WTC11 (cell line): ENCODE measurements around the gene METTL21C. TPM values are rescaled to one million over a fixed set of nuclear protein-coding genes. Genes with fewer than 3 reads are reported as not detected.

Experiments
- ATAC-seq: fragments of 200-7000 bp; cut with Tn5 transposase; 2 replicates; pipeline ENCODE4 v1.10.0; 2021; ENCODE audit warnings: mild to moderate bottlenecking, moderate library complexity
- CTCF ChIA-PET: fragments of 300-600 bp; sonication (Branson Sonifier 250); formaldehyde crosslinking; loops from one replicate; lab custom pipeline; 2021; ENCODE audit warnings: antibody characterized with exemption; lab: Charles Lee
- POLR2A ChIA-PET: fragments of 350-600 bp; sonication (Branson Sonifier 250); formaldehyde crosslinking; loops from one replicate; lab custom pipeline; 2021; ENCODE audit warnings: antibody characterized with exemption; lab: Charles Lee
- DNase-seq: peaks from one replicate; pipeline ENCODE4 v3.0.0; 2021; ENCODE audit warnings: low spot score
- H3K27ac Mint-ChIP-seq: 2 replicates; pipeline ENCODE4 v1.8.0; 2021; ENCODE audit warnings: mixed read lengths
- H3K27me3 Mint-ChIP-seq: 2 replicates; pipeline ENCODE4 v1.8.0; 2021; ENCODE audit warnings: low read depth, mild to moderate bottlenecking, moderate library complexity, mixed read lengths
- H3K36me3 Mint-ChIP-seq: 2 replicates; pipeline ENCODE4 v1.8.0; 2021; ENCODE audit warnings: mixed read lengths
- H3K4me1 Mint-ChIP-seq: 2 replicates; pipeline ENCODE4 v1.8.0; 2022; ENCODE audit warnings: mixed read lengths
- H3K4me3 Mint-ChIP-seq: 2 replicates; pipeline ENCODE4 v1.8.0; 2021; ENCODE audit warnings: mild to moderate bottlenecking, moderate library complexity, mixed read lengths
- H3K9me3 Mint-ChIP-seq: 2 replicates; pipeline ENCODE4 v1.8.0; 2021; ENCODE audit warnings: mixed read lengths
- ATF2 ChIP-seq: sonication (generic); formaldehyde crosslinking; IDR thresholded peaks from 2 replicates; pipeline ENCODE4 v1.8.1; 2022; ENCODE audit warnings: low read depth, missing genetic modification reagents, borderline replicate concordance
- ATF3 ChIP-seq: sonication (generic); formaldehyde crosslinking; conservative IDR thresholded peaks from 2 replicates; pipeline ENCODE4 v1.8.1; 2022; ENCODE audit warnings: mild to moderate bottlenecking, missing genetic modification reagents
- E2F1 ChIP-seq: sonication (generic); formaldehyde crosslinking; IDR thresholded peaks from 2 replicates; pipeline ENCODE4 v1.8.0; 2022; ENCODE audit warnings: mild to moderate bottlenecking, missing genetic modification reagents
- IRF1 ChIP-seq: sonication (generic); formaldehyde crosslinking; IDR thresholded peaks from 2 replicates; pipeline ENCODE4 v1.8.0; 2023; ENCODE audit warnings: missing genetic modification reagents
- JUN ChIP-seq: sonication (generic); formaldehyde crosslinking; IDR thresholded peaks from 2 replicates; pipeline ENCODE4 v1.8.0; 2023; ENCODE audit warnings: mild to moderate bottlenecking, missing genetic modification reagents
- KAT7 ChIP-seq: sonication (generic); formaldehyde crosslinking; IDR thresholded peaks from 2 replicates; pipeline ENCODE4 v1.8.1; 2023; ENCODE audit warnings: missing genetic modification reagents, mild to moderate bottlenecking, borderline replicate concordance
- MAX ChIP-seq: sonication (generic); formaldehyde crosslinking; IDR thresholded peaks from 2 replicates; pipeline ENCODE4 v1.8.0; 2022; ENCODE audit warnings: mild to moderate bottlenecking, missing genetic modification reagents
- MYBL2 ChIP-seq: sonication (generic); formaldehyde crosslinking; IDR thresholded peaks from 2 replicates; pipeline ENCODE4 v1.8.1; 2023; ENCODE audit warnings: mild to moderate bottlenecking, moderate library complexity, missing genetic modification reagents
- NFATC4 ChIP-seq: fragments of 250-450 bp; sonication (Bioruptor Pico); IDR thresholded peaks from 2 replicates; pipeline ENCODE4 v1.9.0; 2021; ENCODE audit warnings: mild to moderate bottlenecking
- NR2C2 ChIP-seq: sonication (generic); formaldehyde crosslinking; IDR thresholded peaks from 2 replicates; pipeline ENCODE4 v1.8.0; 2022; ENCODE audit warnings: mild to moderate bottlenecking, missing genetic modification reagents
- NR3C1 ChIP-seq: sonication (generic); formaldehyde crosslinking; conservative IDR thresholded peaks from 2 replicates; pipeline ENCODE4 v1.8.1; 2023; ENCODE audit warnings: low read depth, mild to moderate bottlenecking, missing genetic modification reagents
- SMAD4 ChIP-seq: sonication (generic); formaldehyde crosslinking; IDR thresholded peaks from 2 replicates; pipeline ENCODE4 v1.8.0; 2022; ENCODE audit warnings: mild to moderate bottlenecking, missing genetic modification reagents
- TCF7 ChIP-seq: sonication (generic); formaldehyde crosslinking; IDR thresholded peaks from 2 replicates; pipeline ENCODE4 v1.8.0; 2022; ENCODE audit warnings: mild to moderate bottlenecking, low read depth, missing genetic modification reagents, moderate library complexity
- TEAD4 ChIP-seq: sonication (generic); formaldehyde crosslinking; IDR thresholded peaks from 2 replicates; pipeline ENCODE4 v1.8.0; 2022; ENCODE audit warnings: mild to moderate bottlenecking, missing genetic modification reagents
- TP53 ChIP-seq: sonication (generic); formaldehyde crosslinking; IDR thresholded peaks from 2 replicates; pipeline ENCODE4 v1.8.1; 2023; ENCODE audit warnings: mild to moderate bottlenecking, missing genetic modification reagents
- USF1 ChIP-seq: sonication (generic); formaldehyde crosslinking; IDR thresholded peaks from 2 replicates; pipeline ENCODE4 v1.8.0; 2022; ENCODE audit warnings: mild to moderate bottlenecking, missing genetic modification reagents
- ZNF138 ChIP-seq: sonication (generic); formaldehyde crosslinking; conservative IDR thresholded peaks from 2 replicates; pipeline ENCODE4 v1.8.1; 2022; ENCODE audit warnings: mild to moderate bottlenecking, moderate library complexity, missing genetic modification reagents
- ZNF396 ChIP-seq: fragments of 250-450 bp; sonication (Bioruptor Pico); IDR thresholded peaks from 2 replicates; pipeline ENCODE4 v1.8.0; 2021; ENCODE audit warnings: mild to moderate bottlenecking, moderate library complexity, borderline replicate concordance
- ZNF416 ChIP-seq: fragments of 250-450 bp; sonication (Bioruptor Pico); IDR thresholded peaks from 2 replicates; pipeline ENCODE4 v1.9.0; 2021; ENCODE audit warnings: mild to moderate bottlenecking, inconsistent platforms
- ZNF512 ChIP-seq: sonication (generic); formaldehyde crosslinking; IDR thresholded peaks from 2 replicates; pipeline ENCODE4 v1.8.1; 2022; ENCODE audit warnings: missing genetic modification reagents, borderline replicate concordance
- total RNA-seq: library from RNA; stranded (reverse); gene quantifications from 3 replicates; pipeline ENCODE4 v1.2.3, GENCODE V29; 2021

METTL21C gene
- total RNA-seq, 1 experiment from 2014 or later: not detected

GRCh38 chr13:102679449-102680132, 15.3 kb downstream of the METTL21C start:
- POLR2A ChIA-PET: no interaction called here
- ATAC-seq: no peak
- TF ChIP-seq ZNF396 (CRISPR knock-in tag) (no peak), USF1 (CRISPR knock-in tag) (no peak), TP53 (CRISPR knock-in tag) (no peak), NR2C2 (no peak), IRF1 (CRISPR knock-in tag) (no peak), MAX (no peak), ATF3 (no peak), ATF2 (CRISPR knock-in tag) (no peak), ZNF138 (CRISPR knock-in tag) (no peak), TEAD4 (no peak), ZNF416 (no peak), TCF7 (CRISPR knock-in tag) (no peak), ZNF512 (CRISPR knock-in tag) (no peak), SMAD4 (CRISPR knock-in tag) (no peak), MYBL2 (no peak), NR3C1 (CRISPR knock-in tag) (no peak), JUN (CRISPR knock-in tag) (no peak), E2F1 (no peak), NFATC4 (CRISPR knock-in tag) (no peak), KAT7 (no peak)
- TF ChIP-seq, all 79 proteins: peak for 0
- Mint-ChIP-seq H3K4me3 (no peak overlapping the region), H3K9me3 (no peaks in the 10 kb centered on the region), H3K36me3 (peaks cover 32% of the 10 kb centered on the region), H3K27ac (no peak overlapping the region), H3K27me3 (no peaks in the 10 kb centered on the region), H3K4me1 (no peaks in the 10 kb centered on the region)
- CTCF ChIA-PET: interaction anchor here (0.6 kb wide), 1 partner anchor 166 kb away, joined by 4 read pairs; the partner anchor contains the start of gene ERCC5
- DNase-seq: no peak
